Transverse colon (tissue), 4 donors: ENCODE measurements around the gene PRDX3. TPM values are rescaled to one million over a fixed set of nuclear protein-coding genes. Genes with fewer than 3 reads are reported as not detected.
"Not testable (repeated sequence)": the region's sequence is repeated elsewhere in the genome, so short reads cannot be mapped to it uniquely, and the experiment has no call there.

Experiments
- DNase-seq: peaks from one replicate; pipeline ENCODE4 v3.0.0-alpha.2; 2019
- H3K27ac ChIP-seq, 4 donors: fragments of 200-600 bp; sonication (generic); 2 replicates each; pipeline ENCODE4 v1.5.1; 2016 to 2018; ENCODE audit warnings: inconsistent platforms in 4 of 4
- H3K27me3 ChIP-seq: fragments of 200-600 bp; sonication (generic); 2 replicates; pipeline ENCODE4 v1.5.1; 2017; ENCODE audit warnings: inconsistent platforms
- H3K36me3 ChIP-seq, 4 donors: fragments of 200-600 bp; sonication (generic); 2 replicates each; pipeline ENCODE4 v1.5.1; 2017 to 2019; ENCODE audit warnings: inconsistent platforms in 4 of 4
- H3K4me1 ChIP-seq, 4 donors: fragments of 200-600 bp; sonication (generic); 2 replicates each; pipeline ENCODE4 v1.5.1; 2017 to 2020; ENCODE audit warnings: inconsistent platforms in 4 of 4
- H3K4me3 ChIP-seq, 4 donors: fragments of 200-600 bp; sonication (generic); 1 replicate in 1 of 4; 2 replicates in 3 of 4; pipeline versions ENCODE4 v1.5.1 to v1.6.1; 2017 to 2019; ENCODE audit warnings: inconsistent platforms in 4 of 4
- H3K9me3 ChIP-seq, 2 donors: fragments of 200-600 bp; sonication (generic); 2 replicates each; pipeline ENCODE4 v1.5.1; 2017 to 2019; ENCODE audit warnings: inconsistent platforms in 2 of 2
- EP300 ChIP-seq: sonication (generic); formaldehyde crosslinking; IDR thresholded peaks from one replicate; pipeline ENCODE4 v1.6.1; 2017; ENCODE audit warnings: antibody characterized with exemption, low read depth
- POLR2A ChIP-seq: fragments of 450-650 bp; IDR thresholded peaks from one replicate; pipeline ENCODE4 v1.6.1; 2016; ENCODE audit warnings: antibody characterized with exemption, mild to moderate bottlenecking, moderate library complexity
- POLR2AphosphoS5 ChIP-seq, 3 donors: sonication (generic); formaldehyde crosslinking; IDR thresholded peaks; one replicate each; pipeline ENCODE4 v1.6.1; 2016; ENCODE audit warnings: antibody characterized with exemption in 3 of 3
- WGBS, 2 donors: methylation state at CpG; one replicate each; pipeline ENCODE4 v1.1.5; 2018; ENCODE audit warnings: low coverage in 1 of 2; 5-methylcytosine and 5-hydroxymethylcytosine counted together
- in situ Hi-C, 4 donors: fragments of 200-750 bp; cut with MboI; loops; one replicate each; pipeline versions ENCODE4 v1.15.0 to v1.15.1; 2017; ENCODE audit warnings: low sequenced_read_pairs in 3 of 4, low pct_ligation_motif_present in 1 of 4, low pct_unique_long_range_greater_than_20kb in 1 of 4
- intact Hi-C: fragments of 100-400 bp; cut with DNase I; formaldehyde crosslinking; loops from one replicate; pipeline ENCODE4 v1.15.1; 2023; ENCODE audit warnings: low total_unique reads
- total RNA-seq, 4 donors: library from RNA; depleted of rRNA; stranded (reverse); fragments of >200 nt; gene quantifications; one replicate each; pipeline ENCODE4 v1.1.0, GENCODE V29; 2016
- TF ChIP-seq, protein P1 (sequence below), 5 experiments: fragments of 200-600 bp in 3 of 5; fragments of 450-650 bp in 2 of 5; sonication (generic) in 3 of 5; IDR thresholded peaks; 1 replicate in 2 of 5; 2 replicates in 3 of 5; pipeline ENCODE4 v1.5.1; 2016 to 2017; ENCODE audit warnings: antibody characterized with exemption in 5 of 5, inconsistent platforms in 3 of 5, mild to moderate bottlenecking in 2 of 5, moderate library complexity in 1 of 5

PRDX3 gene
- total RNA-seq, 4 donors from 2014 or later, result 24.7 to 141 (median 78.9) TPM

DNA sequence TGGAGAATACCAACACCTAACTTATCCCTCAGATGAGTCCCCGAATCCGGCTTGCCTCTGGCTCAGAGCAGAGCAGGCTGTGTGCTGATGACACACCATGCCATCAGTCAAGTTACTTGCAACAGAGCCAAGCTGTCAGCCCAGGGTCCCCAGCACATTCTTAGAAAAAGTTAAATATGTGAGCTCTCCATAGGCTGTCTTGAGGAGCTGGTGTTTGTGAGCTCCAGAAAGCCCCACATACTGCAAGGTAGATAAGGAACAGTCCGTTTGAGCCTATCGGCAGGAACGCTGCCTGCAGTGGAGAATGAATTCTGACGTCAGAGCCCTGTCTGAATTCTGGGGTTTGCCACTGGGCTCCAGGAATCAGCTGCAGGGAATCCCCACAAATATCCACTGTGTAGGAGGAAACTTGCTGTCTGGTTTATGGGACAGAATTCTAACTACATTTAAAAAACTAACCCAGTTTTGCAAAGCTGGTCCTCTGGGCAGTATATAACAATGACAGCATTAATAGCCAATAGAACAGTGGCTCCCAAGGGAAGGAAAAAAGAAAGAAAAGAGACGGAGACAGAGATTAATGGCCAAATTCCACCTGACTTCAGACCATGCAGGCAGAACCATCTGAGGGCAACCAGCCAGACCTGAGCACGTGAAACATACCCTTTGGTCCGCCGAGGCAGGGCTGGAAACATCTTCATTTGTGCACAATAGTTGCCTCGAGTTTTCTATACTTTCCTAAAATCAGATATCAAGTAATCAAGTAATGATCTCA lies 16.7 kb downstream of the PRDX3 start:
- no peak for DNase-seq
- no peaks in the 10 kb centered on the region for H3K27me3 ChIP-seq
- 75 to 81% methylated on average over 5 to 11 of the region's 11 CpGs for WGBS, 2 donors
- peaks cover 0 to 19% (median 7%) of the 10 kb centered on the region in 4 donors for H3K36me3 ChIP-seq
- peak overlapping the region in 2 of 4 donors; percentile 31 to 34 for H3K27ac ChIP-seq
- in situ Hi-C loops (no loop called here), intact Hi-C loops (no loop called here)
- no peak overlapping the region for H3K4me3 ChIP-seq
- no peaks in the 10 kb centered on the region for H3K9me3 ChIP-seq
- peaks cover 0 to 16% (median 13%) of the 10 kb centered on the region in 4 donors for H3K4me1 ChIP-seq
- no peak for TF ChIP-seq EP300
- TF ChIP-seq, protein P1, sequence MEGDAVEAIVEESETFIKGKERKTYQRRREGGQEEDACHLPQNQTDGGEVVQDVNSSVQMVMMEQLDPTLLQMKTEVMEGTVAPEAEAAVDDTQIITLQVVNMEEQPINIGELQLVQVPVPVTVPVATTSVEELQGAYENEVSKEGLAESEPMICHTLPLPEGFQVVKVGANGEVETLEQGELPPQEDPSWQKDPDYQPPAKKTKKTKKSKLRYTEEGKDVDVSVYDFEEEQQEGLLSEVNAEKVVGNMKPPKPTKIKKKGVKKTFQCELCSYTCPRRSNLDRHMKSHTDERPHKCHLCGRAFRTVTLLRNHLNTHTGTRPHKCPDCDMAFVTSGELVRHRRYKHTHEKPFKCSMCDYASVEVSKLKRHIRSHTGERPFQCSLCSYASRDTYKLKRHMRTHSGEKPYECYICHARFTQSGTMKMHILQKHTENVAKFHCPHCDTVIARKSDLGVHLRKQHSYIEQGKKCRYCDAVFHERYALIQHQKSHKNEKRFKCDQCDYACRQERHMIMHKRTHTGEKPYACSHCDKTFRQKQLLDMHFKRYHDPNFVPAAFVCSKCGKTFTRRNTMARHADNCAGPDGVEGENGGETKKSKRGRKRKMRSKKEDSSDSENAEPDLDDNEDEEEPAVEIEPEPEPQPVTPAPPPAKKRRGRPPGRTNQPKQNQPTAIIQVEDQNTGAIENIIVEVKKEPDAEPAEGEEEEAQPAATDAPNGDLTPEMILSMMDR (IDR thresholded peaks at IDR 0.05), result peak in 1 of 5 experiments; percentile 11
- no peak for TF ChIP-seq POLR2A

DNA sequence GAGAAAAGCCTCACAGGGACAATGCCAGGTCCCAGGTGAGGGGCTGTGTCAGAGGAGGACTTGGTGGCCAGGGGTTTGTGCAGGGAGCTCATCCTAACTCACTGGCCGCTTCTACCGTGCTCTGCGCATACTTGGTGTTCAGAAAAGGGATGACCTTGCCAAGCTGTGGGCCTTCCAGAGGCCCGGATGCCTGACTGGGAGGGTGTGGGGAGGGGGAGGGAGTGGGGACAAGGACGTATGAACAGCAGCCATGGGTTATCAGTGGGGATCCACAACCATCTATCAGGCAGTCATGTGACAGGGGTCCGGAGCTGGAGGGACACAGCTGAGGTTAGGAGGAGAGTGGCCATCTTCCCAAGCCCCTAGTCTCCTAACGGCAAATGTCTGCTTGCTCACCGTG lies 19.3 kb downstream of the PRDX3 start:
- no peak for DNase-seq
- WGBS, 2 donors, result 81 to 100% methylated on average over 1 to 8 of the region's 8 CpGs
- Histone ChIP-seq H3K36me3 (peaks cover 0 to 44% (median 19%) of the 10 kb centered on the region in 4 donors), H3K9me3 (no peaks in the 10 kb centered on the region), H3K27me3 (no peaks in the 10 kb centered on the region), H3K27ac (no peak overlapping the region), H3K4me3 (no peak overlapping the region), H3K4me1 (peaks cover 0 to 3% (median 1%) of the 10 kb centered on the region in 4 donors)
- intact Hi-C loops (no loop called here), in situ Hi-C loops (no loop called here)
- TF ChIP-seq POLR2A, result no peak
- TF ChIP-seq, protein P1 (IDR thresholded peaks at IDR 0.05), result no peak
- no peak for TF ChIP-seq EP300

DNA sequence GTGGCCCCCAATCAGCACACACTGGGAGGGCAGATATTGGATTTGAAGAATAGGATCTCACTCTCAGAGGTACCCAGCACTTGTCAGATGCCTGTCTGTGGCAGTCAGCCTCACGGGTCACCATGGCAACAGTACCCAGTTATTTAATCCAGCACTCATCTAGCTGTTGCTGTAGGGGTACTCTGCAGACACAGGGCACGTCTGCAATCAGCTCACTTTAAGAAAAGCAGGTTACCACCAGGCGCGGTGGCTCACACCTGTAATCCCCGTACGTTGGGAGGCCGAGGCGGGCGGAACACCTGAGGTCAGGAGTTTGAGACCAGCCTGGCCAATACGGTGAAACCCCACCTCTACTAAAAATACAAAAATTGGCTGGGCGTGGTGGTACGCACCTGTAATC lies 25.0 kb downstream of the PRDX3 start:
- H3K4me3 ChIP-seq, result no peak overlapping the region
- WGBS, 2 donors, result 94 to 97% methylated on average over 7 to 12 of the region's 12 CpGs
- in situ Hi-C loops (no loop called here), intact Hi-C loops (no loop called here)
- no peaks in the 10 kb centered on the region for H3K9me3 ChIP-seq
- no peak for DNase-seq
- no peaks in the 10 kb centered on the region for H3K4me1 ChIP-seq
- H3K27me3 ChIP-seq, result no peaks in the 10 kb centered on the region
- TF ChIP-seq, protein P1 (IDR thresholded peaks at IDR 0.05), result no peak
- TF ChIP-seq POLR2AphosphoS5 (IDR thresholded peaks at IDR 0.05) (no peak), POLR2A (no peak), EP300 (no peak)
- peaks cover 0 to 68% (median 23%) of the 10 kb centered on the region in 4 donors for H3K36me3 ChIP-seq
- no peak overlapping the region for H3K27ac ChIP-seq

DNA sequence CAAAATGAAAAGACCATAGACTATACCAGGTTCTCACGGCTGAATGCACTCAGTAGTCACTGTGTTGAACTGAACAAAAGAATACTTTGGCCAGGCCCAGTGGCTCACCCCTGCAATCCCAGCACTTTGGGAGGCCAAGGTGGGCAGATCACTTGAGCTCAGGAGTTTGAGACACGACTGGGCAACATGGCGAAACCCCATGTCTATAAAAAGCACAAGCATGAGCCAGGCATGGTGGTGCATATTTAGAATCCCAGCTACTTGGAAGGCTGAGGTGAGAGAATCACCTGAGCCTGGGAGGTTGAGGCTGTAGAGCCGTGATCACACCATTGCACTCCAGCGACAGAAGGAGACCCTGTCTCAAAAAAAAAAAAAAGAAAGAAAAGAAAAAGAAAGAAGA lies 25.6 kb downstream of the PRDX3 start:
- Histone ChIP-seq H3K9me3 (no peaks in the 10 kb centered on the region), H3K36me3 (peaks cover 0 to 67% (median 24%) of the 10 kb centered on the region in 4 donors)
- intact Hi-C loops, result no loop called here

DNA sequence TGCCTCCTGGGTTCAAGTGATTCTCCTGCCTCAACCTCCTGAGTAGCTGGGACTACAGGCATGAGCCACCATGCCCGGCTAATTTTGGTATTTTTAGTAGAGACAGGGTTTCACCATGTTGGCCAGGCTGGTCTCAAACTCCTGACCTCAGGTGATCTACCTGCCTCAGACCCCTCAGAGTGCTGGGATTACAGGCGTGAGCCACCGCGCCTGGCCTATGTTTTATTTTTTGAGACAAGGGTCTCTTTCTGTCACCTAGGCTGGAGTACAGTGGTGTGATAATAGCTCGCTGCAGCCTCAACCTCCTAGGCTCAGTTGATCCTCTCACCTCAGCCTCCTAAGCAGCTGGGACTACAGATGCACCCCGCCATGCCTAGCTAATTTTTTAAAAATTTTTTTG lies 27.0 kb downstream of the PRDX3 start:
- H3K4me3 ChIP-seq, in situ Hi-C loops, H3K9me3 ChIP-seq, H3K27ac ChIP-seq, H3K4me1 ChIP-seq, intact Hi-C loops, DNase-seq, H3K27me3 ChIP-seq: not testable (repeated sequence)
- H3K36me3 ChIP-seq, result peaks cover 0 to 66% (median 27%) of the 10 kb centered on the region in 4 donors
- 92% methylated on average over 6 of the region's 6 CpGs; no CpG with 5 or more reads in 1 of the 2 donors for WGBS, 2 donors

More for the DNA sequence above, 25.6 kb downstream of the PRDX3 start:
- TF ChIP-seq, protein P1 (IDR thresholded peaks at IDR 0.05), result no peak
- TF ChIP-seq EP300 (no peak), POLR2AphosphoS5 (IDR thresholded peaks at IDR 0.05) (no peak), POLR2A (no peak)
- DNase-seq, result no peak
- in situ Hi-C loops, result no loop called here
- no peak overlapping the region for H3K4me3 ChIP-seq
- 94% methylated on average over 5 of the region's 5 CpGs; no CpG with 5 or more reads in 1 of the 2 donors for WGBS, 2 donors
- H3K4me1 ChIP-seq, result no peaks in the 10 kb centered on the region
- no peak overlapping the region for H3K27ac ChIP-seq
- no peaks in the 10 kb centered on the region for H3K27me3 ChIP-seq
